Right lobe of liver (tissue), 6 donors: ENCODE data around the gene BSND. TPM values are rescaled to one million over a fixed set of nuclear protein-coding genes. Genes with fewer than 3 reads are reported as not detected.
A peak's percentile ranks its signal among the peaks of the same experiment; 100 is the strongest.

Source experiments
- ATAC-seq, 4 donors: fragments of 200-7000 bp; cut with Tn5 transposase; one replicate each; pipeline ENCODE4 v1.9.1; 2020; ENCODE audit warnings: mild to moderate bottlenecking in 4 of 4, moderate library complexity in 4 of 4
- DNase-seq, 3 donors: peaks; one replicate each; pipeline ENCODE4 v3.0.0-alpha.2; 2020
- H3K27ac ChIP-seq, 3 donors: fragments of 200-600 bp; one replicate each; pipeline ENCODE4 v1.8.0; 2022
- H3K27me3 ChIP-seq, 2 donors: fragments of 200-600 bp; one replicate each; pipeline ENCODE4 v1.8.0; 2022
- H3K36me3 ChIP-seq, 4 donors: fragments of 200-600 bp; sonication (generic) in 1 of 4; one replicate each; pipeline versions ENCODE4 v1.5.1 to v1.8.0; 2017 to 2022; ENCODE audit warnings: control low read depth in 1 of 4
- H3K4me1 ChIP-seq, 4 donors: fragments of 200-600 bp; sonication (generic) in 1 of 4; one replicate each; pipeline versions ENCODE4 v1.5.1 to v1.8.0; 2017 to 2022; ENCODE audit warnings: control low read depth in 1 of 4
- H3K4me3 ChIP-seq, 3 donors: fragments of 200-600 bp; one replicate each; pipeline ENCODE4 v1.8.0; 2022
- H3K9me3 ChIP-seq, 4 donors: fragments of 200-600 bp; sonication (generic) in 1 of 4; one replicate each; pipeline versions ENCODE4 v1.5.1 to v1.8.0; 2017 to 2022; ENCODE audit warnings: control low read depth in 1 of 4
- POLR2A ChIP-seq: fragments of 450-650 bp; IDR thresholded peaks from one replicate; pipeline ENCODE4 v1.6.1; 2017; ENCODE audit warnings: antibody characterized with exemption, mild to moderate bottlenecking
- WGBS: methylation state at CpG from one replicate; pipeline ENCODE4 v1.1.6; 2018; ENCODE audit warnings: low coverage, low lambda C conversion rate; ENCODE audit not compliant: insufficient coverage; ENCODE audit errors: missing lambda C conversion rate; 5-methylcytosine and 5-hydroxymethylcytosine counted together
- intact Hi-C, 2 donors: fragments of 100-400 bp; cut with DNase I; formaldehyde crosslinking; loops; one replicate each; pipeline versions ENCODE4 v1.11.2 to v1.14.1; 2022
- total RNA-seq, 6 experiments: library from RNA; depleted of rRNA in 2 of 6; stranded (reverse); fragments of >200 nt in 2 of 6; fragmentation: NEBNext Ultra II Directional in 3 of 6; extraction: Animal tissue kit (Norgen Biotek cat#: 25700) in 3 of 6; gene quantifications; one replicate each; pipeline versions ENCODE4 v1.1.0 to v1.2.4, GENCODE V29; 2016 to 2023
- TF ChIP-seq, protein P1 (sequence below), 4 donors: fragments of 200-600 bp in 3 of 4; fragments of 450-650 bp in 1 of 4; IDR thresholded peaks; one replicate each; pipeline versions ENCODE4 v1.5.1 to v1.8.0; 2016 to 2022; ENCODE audit warnings: antibody characterized with exemption in 4 of 4, mild to moderate bottlenecking in 2 of 4
- donor health status: DM: no; HTN: yes; CAD: no.
- donor health status: DM: no; HTN: no; CAD: no.
- donor health status: DM: no; HTN: no; CAD: no.
- donor health status: DM: no; HTN: yes; CAD: no.
- donor health status: DM: no; HTN: yes; CAD: no.

The BSND gene
- total RNA-seq, 6 experiments from 2014 or later, result not detected

DNA sequence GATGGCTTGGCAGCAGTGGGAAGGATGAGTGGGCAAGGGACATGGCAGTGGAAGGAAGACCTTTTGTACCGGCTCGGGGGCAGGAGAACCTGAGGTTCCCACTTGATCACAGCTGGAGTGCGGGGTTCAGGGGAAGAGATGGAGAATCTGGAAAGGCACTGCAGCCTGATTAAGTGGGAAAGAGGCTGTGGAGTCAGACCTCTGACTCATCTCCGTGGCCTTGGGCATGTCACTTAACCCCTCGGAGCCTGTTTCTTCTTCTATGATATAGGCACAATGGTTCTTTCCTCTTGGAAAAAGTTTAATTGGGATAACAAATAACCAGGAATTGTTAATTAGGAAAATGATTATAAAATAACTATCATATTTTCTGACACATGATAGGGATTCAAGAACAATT, 31.4 kb upstream of the BSND start:
- H3K27ac ChIP-seq, result no peak overlapping the region
- no peaks in the 10 kb centered on the region for H3K4me1 ChIP-seq
- intact Hi-C loops, result no loop called here
- WGBS, result 60% methylated on average over 2 of the region's 5 CpGs
- no peaks in the 10 kb centered on the region for H3K27me3 ChIP-seq
- peak in 1 of 3 donors; percentile 32 for DNase-seq
- TF ChIP-seq, protein P1, sequence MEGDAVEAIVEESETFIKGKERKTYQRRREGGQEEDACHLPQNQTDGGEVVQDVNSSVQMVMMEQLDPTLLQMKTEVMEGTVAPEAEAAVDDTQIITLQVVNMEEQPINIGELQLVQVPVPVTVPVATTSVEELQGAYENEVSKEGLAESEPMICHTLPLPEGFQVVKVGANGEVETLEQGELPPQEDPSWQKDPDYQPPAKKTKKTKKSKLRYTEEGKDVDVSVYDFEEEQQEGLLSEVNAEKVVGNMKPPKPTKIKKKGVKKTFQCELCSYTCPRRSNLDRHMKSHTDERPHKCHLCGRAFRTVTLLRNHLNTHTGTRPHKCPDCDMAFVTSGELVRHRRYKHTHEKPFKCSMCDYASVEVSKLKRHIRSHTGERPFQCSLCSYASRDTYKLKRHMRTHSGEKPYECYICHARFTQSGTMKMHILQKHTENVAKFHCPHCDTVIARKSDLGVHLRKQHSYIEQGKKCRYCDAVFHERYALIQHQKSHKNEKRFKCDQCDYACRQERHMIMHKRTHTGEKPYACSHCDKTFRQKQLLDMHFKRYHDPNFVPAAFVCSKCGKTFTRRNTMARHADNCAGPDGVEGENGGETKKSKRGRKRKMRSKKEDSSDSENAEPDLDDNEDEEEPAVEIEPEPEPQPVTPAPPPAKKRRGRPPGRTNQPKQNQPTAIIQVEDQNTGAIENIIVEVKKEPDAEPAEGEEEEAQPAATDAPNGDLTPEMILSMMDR (IDR thresholded peaks at IDR 0.05), result no peak
- no peak for TF ChIP-seq POLR2A
- H3K4me3 ChIP-seq, result no peak overlapping the region
- H3K9me3 ChIP-seq, result no peaks in the 10 kb centered on the region
- no peaks in the 10 kb centered on the region for H3K36me3 ChIP-seq
- ATAC-seq, result no peak

DNA sequence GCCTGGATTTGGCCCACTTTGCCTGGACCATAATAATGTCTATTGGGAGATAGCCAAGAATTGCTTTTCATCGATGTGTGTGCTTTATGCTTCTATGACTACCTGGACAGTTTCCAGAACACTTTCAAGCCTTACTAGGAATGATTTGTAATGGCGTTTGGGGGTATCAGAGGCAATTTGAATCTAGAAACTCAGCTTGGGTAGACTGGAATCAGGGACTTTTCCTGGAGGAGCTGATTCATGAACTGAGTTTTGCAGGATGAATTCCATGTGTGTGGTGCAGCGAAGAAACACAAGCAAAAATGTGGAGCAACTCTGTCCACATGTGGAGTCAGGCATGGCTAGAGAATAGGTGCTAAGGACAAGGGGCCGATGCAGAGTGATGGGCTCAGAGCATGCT, 30.2 kb upstream of the BSND start:
- H3K9me3 ChIP-seq, result no peaks in the 10 kb centered on the region
- no peak overlapping the region for H3K27ac ChIP-seq
- 81% methylated on average over 4 of the region's 4 CpGs for WGBS
- no peak overlapping the region for H3K4me3 ChIP-seq
- DNase-seq (peak in 1 of 3 donors; percentile 10), ATAC-seq (no peak)
- H3K36me3 ChIP-seq, result no peaks in the 10 kb centered on the region
- TF ChIP-seq POLR2A, result no peak
- TF ChIP-seq, protein P1 (IDR thresholded peaks at IDR 0.05), result no peak
- H3K27me3 ChIP-seq, result no peaks in the 10 kb centered on the region
- H3K4me1 ChIP-seq, result no peaks in the 10 kb centered on the region
- intact Hi-C loops, result no loop called here

GRCh38 chr1:54969879-54970278, 28.9 kb upstream of the BSND start:
- DNase-seq (peak in 1 of 3 donors; percentile 18), ATAC-seq (no peak)
- Histone ChIP-seq H3K9me3 (no peaks in the 10 kb centered on the region), H3K36me3 (no peaks in the 10 kb centered on the region), H3K4me3 (no peak overlapping the region), H3K27me3 (no peaks in the 10 kb centered on the region), H3K27ac (no peak overlapping the region), H3K4me1 (no peaks in the 10 kb centered on the region)
- TF ChIP-seq, protein P1 (IDR thresholded peaks at IDR 0.05), result no peak
- no peak for TF ChIP-seq POLR2A
- intact Hi-C loops, result no loop called here
- WGBS, result no CpG with 5 or more reads among the region's 1 CpG

GRCh38 chr1:54970901-54971300, 27.8 kb upstream of the BSND start:
- 59% methylated on average over 5 of the region's 5 CpGs for WGBS
- H3K4me3 ChIP-seq, result no peak overlapping the region
- DNase-seq, result no peak
- TF ChIP-seq POLR2A, result no peak
- TF ChIP-seq, protein P1 (IDR thresholded peaks at IDR 0.05), result no peak
- H3K4me1 ChIP-seq, result no peaks in the 10 kb centered on the region
- H3K9me3 ChIP-seq, result no peaks in the 10 kb centered on the region
- intact Hi-C loops, result no loop called here
- no peaks in the 10 kb centered on the region for H3K27me3 ChIP-seq
- no peak for ATAC-seq
- no peak overlapping the region for H3K27ac ChIP-seq
- no peaks in the 10 kb centered on the region for H3K36me3 ChIP-seq

GRCh38 chr1:54971317-54971791, 27.4 kb upstream of the BSND start:
- DNase-seq, result peak in 1 of 3 donors; percentile 9
- Histone ChIP-seq H3K9me3 (no peaks in the 10 kb centered on the region), H3K36me3 (no peaks in the 10 kb centered on the region), H3K4me3 (no peak overlapping the region), H3K27me3 (no peaks in the 10 kb centered on the region), H3K27ac (no peak overlapping the region), H3K4me1 (no peaks in the 10 kb centered on the region)
- intact Hi-C loops, result no loop called here
- ATAC-seq, result peak in 1 of 4 donors; percentile 57
- TF ChIP-seq, protein P1 (IDR thresholded peaks at IDR 0.05), result no peak
- no peak for TF ChIP-seq POLR2A
- 65% methylated on average over 6 of the region's 7 CpGs for WGBS
